HL-60/S4 treated with phorbol 12-myristate 13-acetate at 8.2 ng/mL for 4 days and 3 days (cell line): ENCODE measurements around the gene ITGB7.
"Not testable (repeated sequence)": the region's sequence is repeated elsewhere in the genome, so short reads cannot be mapped to it uniquely, and the experiment has no call there.

Experiments
- in situ Hi-C: fragments of 300-500 bp; cut with MboI; formaldehyde crosslinking; loops from 2 replicates; pipeline ENCODE4 v1.15.0; 2022; ENCODE audit warnings: low sequenced_read_pairs

Gene ITGB7

DNA sequence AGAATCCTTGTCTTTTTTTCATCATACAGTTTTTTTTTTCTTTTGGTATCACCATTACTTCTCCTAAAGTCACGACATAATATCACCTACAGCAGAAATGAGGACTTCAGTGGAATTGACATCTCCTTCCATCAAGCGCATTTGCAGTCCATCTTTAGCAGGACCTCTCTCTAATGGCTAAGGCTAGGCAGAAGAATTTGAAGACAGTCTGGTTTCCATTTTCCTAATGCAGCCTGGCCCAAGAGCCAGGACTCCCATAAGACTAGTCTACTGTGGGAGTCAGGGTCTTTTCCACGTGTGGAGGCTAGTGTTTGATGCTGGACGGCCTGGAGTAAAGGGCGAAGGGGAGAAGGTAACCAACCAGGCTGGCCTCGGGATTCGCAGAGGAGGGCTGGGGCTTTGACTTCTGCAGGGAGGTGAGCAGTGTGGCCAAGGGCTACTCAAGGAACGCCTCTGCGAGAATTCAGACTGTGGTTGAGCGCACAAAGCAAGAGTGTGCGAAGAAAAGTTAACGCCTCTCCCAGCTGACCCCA, 27.3 kb downstream of the ITGB7 start:
- in situ Hi-C loops = no loop called here

DNA sequence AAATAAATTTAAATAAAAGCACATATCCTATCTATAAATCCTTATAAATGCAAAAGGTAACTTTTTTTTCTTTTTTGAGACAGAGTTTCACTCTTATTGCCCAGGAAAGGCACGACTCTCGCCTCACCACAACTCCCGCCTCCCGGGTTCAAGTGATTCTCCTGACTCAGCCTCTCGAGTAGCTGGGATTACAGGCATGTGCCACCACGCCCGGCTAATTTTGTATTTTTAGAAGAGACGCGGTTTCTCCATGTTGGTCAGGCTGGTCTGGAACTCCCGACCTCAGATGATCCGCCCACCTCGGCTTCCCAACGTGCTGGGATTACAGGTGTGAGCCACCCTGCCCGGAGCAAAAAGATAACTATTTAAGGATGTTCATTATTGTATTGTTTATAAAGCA, 28.2 kb downstream of the ITGB7 start:
- in situ Hi-C loops = not testable (repeated sequence)

DNA sequence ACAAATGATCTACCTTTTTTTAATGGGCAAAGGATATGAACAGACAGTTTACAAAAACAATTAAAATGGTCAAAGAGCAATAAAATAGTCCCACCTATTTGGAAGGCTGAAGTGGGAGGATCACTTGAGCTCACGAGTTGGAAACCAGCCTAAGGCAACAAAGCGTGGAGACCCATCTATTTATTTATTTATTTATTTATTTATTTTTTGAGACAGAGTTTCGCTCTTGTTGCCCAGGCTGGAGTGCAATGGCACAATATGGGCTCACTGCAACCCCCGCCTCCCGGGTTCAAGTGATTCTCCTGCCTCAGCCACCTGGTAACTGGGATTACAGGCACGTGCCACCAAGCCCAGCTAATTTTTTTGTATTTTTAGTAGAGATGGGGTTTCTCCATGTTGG, 29.6 kb downstream of the ITGB7 start:
- in situ Hi-C loops = not testable (repeated sequence)

DNA sequence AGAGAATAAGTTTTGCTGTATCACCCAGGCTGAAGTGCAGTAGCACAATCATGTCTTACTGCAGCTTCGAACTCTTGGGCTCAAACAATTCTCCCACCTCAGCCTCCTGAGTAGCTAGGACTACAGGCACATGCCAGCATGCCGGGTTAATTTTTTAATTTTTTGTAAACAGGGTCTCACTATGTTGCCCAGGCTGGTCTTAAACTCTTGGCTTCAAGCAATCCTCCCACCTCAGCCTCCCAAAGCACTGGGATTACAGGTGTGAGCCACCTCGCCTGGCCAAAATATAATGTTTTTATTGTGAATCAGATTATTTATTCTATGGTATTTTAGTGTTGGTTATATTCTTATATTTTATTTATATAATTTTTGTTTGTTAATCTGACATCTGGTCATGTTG, 30.3 kb downstream of the ITGB7 start:
- in situ Hi-C loops = no loop called here

DNA sequence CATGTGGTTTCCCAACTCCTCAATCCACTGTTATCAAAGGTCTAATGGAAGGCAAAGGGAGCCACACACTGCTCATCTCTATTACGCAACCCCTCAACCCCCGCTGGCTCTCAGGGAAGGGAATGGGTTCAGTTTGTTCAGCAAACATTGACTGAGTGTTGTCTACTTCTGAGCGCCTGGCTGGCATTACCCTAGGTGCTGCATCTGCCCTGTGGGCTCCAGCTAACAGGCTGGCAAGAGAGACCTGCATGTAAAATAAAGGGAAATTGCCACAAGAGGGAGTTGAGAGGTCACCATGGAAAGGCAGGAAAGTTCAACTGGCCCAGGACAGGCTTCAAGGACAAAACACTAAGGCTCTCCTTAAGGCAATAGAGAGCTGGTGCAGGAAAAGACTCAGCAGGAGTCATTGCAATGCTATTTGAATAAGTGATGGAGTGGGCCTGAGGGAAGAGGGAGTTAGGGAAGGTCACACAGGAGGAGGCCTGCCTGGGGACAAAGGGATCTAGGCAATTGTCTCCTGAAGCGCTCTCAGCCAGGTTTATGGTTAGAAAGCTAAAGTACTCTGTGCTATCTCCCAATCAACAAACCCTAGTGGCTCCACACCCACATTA, 32.1 kb downstream of the ITGB7 start:
- in situ Hi-C loops = no loop called here

DNA sequence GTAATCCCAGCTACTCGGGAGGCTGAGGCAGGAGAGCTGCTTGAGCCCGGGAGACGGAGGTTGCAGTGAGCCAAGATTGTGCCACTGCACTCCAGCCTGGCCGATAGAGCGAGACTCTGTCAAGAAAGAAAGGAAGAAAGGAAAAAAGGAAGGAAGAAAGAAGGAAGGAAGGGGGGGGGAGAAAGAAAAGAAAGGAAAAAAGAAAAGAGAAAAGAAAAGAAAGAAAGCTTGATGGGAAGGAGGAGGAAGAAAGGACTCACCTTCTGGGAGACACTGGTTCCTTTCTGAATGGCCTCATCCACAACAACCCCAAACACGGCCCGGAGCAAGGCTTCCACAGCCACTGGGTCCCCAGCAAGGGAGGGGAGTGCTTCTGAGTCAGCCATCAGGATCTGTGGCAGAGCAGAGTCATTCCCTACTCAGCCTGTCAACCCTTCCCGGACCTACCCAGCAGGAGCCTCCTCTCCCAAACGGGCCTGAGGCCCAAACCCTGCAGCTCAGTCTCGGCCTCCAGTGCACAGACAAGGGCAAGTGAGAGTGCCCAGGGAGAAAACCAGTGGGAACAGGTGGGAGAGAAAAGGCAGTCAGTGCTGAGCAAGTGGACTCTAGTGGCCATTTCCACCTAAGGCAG, 33.9 kb downstream of the ITGB7 start:
- in situ Hi-C loops = no loop called here

DNA sequence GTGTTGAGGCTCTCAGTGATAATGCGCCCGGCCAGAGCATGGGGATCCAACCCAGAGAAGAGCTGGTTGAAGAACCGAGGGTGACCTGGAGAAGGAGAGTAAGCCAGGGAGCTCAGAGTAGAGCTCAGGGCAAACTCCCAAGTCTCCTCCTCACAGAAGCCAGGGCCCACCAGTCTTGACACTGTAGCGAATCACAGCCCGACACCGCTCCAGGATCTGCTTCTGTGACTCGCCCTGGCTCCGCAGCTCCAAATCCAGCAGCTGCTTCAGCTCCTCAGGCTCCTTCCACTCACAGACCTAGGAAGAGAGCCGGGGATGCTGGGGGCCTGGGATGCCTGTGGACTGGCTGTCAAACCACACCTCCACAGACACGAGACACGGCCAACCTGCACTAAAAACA, 34.7 kb downstream of the ITGB7 start:
- in situ Hi-C loops = no loop called here

DNA sequence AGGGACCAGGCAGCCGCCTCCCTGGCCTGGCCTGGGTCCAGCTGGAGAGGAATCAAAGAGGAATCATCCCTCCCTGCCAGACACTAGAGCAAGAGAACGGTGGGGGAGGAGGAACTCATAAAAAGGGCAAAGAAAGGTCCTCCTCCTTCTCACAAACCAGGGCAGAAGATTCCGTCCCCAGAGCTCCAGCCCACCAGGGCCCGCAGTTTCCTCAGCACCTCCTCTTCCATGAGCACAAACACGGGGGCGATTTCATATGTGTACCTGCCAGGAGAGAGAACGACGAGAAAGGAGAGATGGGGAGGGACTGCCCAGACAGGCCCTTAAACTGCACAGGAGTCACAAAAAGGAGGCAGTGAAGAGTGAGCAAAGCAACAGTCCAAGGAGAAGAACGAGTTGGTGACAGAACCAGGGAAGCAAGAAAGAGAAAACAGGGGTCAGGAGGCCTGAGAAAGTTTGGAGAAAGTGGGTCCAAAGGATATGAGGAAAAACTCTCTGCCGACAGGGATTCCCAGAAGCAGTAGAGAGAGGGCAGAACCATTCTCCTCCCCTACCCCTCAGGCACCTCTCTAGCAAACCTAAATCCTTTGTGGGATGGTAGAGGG, 35.2 kb downstream of the ITGB7 start:
- in situ Hi-C loops = no loop called here

DNA sequence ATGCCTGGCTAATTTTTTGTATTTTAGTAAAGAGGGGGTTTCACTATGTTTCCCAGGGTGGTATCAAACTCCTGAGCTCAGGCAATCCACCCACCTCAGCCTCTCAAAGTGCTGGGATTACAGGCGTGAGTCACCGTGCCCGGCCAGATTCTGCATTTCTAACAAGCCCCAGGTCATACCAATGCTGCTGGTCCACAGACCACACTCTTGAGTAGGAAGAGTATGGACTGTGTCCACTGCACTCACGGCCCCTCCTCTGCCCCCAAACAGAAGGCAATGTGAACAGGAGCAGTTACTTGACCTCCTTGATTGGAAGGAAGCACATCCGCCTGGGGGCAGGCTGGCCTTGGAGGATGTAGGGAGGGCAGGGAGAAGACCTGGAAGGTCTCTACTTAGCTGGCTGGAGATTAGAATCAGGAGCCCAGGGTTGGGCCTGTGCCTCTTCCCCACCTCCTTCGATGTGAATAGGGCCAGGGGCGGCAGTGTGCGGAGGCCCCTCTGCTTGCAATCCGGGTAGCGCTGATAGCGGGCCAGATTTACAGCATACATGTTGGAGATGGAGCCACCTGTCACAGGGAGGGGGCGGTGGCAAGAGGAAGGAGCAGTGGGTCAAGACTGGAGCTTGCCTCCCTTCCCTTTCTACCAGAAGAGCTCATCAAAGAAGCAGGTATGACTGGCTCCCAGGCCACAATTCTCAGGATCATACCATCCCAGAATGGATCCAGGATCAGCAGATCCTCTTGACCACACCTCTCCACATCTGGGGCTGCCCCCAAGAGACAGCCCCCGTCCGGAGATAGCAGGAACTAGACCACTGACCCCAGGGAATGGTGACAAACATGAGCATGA, 36.0 kb downstream of the ITGB7 start:
- in situ Hi-C loops = no loop called here

DNA sequence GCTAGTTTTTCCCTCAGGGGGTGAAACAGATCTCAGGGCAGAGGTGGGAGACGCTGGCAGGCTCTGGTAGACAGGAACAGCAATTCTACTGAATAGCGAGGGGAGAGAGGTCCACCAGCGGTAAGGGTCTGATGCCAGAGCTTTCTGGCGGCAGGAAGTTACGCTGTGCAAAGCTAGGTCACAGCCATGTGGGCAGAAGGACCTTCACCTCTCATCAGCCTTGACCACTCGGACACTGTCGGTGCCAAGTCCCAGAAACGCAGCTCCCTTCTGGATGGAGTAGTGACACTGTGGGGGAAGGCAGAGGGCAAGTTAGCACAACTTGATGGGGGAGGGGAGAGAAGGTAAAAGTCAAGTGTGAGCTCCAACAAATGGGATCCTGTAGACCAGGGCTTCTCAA, 36.8 kb downstream of the ITGB7 start:
- in situ Hi-C loops = no loop called here

DNA sequence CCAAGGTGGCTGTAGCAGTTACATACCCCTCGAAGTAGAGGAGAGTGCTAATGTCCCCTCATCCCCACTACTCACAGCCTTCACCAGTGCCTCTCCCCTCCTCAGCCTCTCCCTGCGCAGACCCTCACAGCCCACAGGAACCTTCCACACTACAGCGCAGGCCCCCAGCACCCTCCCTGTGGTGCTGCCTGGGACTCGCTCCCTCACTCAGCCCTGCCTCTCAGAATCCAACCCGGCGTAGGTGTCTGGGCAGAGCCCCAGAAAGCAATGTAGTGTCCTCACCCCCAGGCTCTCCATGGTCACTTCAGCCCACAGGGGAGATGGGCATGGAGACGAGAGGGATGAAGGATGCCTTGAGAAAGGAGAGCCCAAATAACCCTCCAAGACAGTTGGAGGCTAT, 37.4 kb downstream of the ITGB7 start:
- in situ Hi-C loops = no loop called here

DNA sequence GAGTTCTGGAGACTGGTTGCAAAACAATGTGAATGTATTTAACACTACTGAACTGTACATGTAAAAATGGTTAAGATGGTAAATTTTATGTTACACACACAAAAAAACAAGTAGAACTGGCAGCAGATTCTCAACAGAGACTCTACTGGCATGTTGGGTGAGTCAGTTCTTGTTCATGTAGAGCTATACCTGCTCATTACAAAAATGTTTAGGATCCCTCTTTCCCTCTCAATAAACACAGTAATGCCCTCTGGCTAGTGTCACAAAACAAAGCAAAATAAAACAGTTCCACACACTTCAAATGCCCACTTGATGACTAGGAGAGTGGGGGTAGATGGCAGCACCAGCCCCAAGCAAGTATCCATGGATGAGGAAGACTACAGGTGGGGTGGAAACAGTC, 40.2 kb downstream of the ITGB7 start:
- in situ Hi-C loops = no loop called here

DNA sequence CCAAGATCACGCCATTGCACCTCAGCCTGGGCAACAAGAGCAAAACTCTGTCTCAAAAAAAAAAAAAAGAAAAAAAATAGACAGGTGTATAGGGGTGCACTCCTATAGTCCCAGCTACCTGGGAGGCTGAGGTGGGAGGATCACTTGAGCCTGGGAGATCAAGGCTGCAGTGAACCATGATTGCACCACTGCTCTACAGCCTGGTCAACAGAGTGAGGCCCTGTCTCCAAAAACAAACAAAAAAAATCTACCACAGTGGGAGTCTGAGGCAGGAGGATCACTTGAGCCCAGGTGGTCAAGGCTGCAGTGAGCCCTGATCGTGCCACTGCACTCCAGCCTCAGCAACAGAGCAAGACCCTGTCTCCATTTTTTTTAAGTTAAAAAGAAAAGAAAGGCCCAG, 44.0 kb downstream of the ITGB7 start:
- in situ Hi-C loops = not testable (repeated sequence)

DNA sequence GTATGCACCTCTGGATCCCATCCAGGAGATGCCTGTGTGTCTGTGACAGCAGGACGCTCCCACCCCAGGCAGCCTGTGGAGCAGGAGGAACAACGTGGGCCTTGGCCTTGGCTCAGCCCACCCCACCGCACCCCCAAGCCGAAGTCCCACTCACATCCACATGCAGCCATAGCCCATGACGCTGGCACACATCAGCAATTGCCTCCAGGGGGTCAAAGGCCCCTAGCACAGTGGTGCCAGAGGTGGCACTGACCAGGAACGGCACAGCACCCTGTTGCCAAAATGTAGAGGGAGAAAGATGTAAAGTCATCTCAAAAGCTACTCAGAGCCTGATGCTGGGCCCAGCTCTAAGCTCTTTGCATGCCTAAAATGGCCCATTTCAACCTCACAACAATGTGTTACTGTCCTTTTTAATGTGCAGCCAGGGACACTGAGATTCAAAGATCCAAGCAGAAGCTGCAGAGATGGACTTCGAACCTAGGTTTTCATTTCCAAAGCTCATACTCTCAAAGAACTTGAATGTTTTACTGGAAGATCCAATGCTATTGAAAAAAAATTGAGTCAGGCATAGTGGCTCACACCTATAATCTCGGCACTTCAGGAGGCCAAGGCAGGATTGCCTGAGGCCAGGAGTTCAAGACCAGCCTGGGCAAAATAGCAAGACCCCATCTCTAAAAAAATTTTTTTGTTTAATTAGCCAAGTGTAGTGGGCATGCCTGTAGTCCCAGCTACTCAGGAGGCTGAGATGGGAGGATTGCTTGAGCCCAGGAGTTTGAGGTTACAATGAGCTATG, 45.7 kb downstream of the ITGB7 start:
- in situ Hi-C loops = no loop called here

DNA sequence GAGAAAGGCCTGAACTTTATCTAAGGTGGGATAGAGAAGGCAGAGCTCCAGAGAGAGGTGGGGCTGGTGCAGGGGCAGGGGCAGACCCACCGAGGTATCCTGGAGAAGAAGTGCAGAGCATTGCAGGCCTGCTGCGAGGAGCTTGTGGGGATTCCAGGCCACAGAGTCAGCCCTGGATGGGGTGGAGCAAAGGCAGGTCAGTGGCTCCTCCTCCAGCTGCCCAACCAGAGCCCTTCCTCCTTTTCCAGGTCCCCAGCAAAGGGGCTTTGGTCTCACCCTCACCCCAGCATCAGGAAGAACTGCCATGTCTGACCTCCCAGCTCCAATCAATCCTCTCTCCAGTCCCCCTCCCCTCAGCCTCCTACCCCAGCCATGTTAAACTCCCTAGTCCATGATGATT, 46.4 kb downstream of the ITGB7 start:
- in situ Hi-C loops = no loop called here

DNA sequence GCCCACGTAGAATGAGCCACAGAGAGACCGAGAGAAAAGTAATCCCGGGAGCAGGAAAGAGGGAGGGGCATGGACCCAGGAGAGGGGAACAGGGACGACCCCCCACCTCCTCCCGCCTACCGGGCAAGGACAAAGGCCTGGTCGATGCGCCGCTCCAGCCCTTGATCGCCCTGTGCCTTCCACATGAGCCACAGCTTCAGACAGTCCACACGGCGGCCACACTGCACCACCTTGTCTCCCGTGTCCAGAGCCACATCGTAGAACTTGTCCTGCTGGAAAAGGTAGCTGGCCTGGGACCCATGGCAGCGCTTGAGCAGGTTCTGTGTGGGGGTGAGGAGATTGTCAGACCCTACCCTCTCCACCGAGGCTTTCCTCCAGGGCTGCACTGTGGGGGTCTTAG, 47.1 kb downstream of the ITGB7 start:
- in situ Hi-C loops = no loop called here

DNA sequence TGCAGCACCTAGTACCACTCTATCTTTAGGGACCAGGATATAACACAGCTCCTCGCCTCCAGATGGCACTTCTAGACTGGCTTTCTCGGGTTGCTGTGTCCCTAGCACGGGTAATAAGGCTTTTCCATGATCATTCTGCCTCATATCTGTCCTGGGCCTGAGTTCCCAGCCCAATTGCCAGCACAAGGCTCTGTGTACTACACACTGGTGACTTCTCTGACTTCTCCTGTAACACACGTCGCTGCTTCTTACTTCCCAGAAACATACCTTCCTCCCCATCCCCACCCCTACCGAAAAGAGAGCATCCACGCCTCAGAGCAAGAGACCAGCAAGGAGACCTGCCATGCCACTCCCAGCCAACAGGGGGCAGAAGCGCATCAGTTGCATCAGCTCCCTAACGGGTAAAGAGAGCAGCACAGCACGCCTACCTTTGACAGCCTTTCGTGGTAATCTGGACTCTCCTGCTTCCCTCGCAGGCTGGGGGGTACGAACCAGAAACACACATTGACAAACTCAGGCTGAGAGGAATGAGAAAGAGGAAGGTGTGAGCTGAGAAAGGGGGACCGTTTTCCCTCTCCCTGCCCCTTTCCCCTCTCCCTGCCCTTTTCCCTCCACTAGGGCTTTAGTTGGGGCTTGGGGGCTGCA, 47.7 kb downstream of the ITGB7 start:
- in situ Hi-C loops = no loop called here

DNA sequence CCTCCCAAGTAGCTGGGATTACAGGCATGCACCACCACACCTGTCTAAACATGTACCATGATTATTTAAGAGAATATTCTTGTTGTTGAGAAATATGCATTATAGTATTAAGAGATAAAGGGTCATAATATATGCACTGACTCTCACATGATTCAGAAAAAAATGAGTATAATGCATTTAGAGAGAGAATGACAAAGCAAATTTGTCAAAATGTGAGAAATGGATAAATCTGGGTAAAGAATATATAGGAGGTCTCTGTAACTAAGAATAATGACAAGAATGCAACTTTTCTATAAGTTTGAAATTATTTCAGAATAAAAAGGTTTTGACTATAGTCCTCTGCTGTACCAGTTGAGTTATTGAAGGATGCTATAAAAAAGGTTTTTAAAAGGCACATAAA, 54.7 kb downstream of the ITGB7 start:
- in situ Hi-C loops = no loop called here

DNA sequence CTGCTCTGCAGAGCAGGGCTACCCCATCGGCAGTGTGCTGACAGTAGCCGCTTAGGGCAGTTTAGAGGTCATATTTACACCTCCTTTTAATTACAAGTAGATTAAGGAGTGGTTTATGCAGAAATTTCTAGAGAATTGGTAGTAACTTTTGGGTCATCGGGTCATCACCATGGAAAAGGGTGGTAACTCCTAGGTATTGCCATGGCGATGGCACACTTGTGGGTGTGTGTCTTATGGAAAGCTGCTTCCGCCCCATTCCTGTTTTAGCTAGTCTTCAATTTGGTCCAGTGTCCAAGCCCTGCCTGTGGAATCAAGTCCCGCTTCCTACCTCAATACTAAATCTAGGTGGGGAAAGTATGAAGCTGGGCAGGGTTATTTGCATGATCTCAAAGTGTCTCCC, 56.0 kb downstream of the ITGB7 start:
- in situ Hi-C loops = no loop called here

DNA sequence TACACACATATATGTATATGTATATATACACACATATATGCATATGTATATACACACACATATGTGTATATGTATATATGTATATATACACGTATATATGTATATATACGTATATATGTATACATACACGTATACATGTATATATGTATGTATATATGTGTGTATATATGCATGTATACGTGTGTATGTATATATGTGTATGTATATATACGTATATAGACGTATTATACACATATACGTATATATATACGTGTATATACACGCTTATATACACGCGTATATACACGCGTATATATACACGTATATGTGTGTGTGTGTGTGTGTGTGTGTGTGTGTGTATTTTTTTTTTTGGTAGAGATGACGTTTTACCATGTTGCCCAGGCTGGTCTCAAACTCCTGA, 59.4 kb downstream of the ITGB7 start:
- in situ Hi-C loops = no loop called here
